CD4-positive, alpha-beta T cell (primary cell): ENCODE measurements around the gene RAD51B. TPM values are rescaled to one million over a fixed set of nuclear protein-coding genes. Genes with fewer than 3 reads are reported as not detected.
A peak's percentile ranks its signal among the peaks of the same experiment; 100 is the strongest.

Experiments used
- ATAC-seq: fragments of 200-7000 bp; cut with Tn5 transposase; one replicate; pipeline ENCODE4 v1.10.0; 2022; ENCODE audit warnings: mild to moderate bottlenecking; ENCODE audit not compliant: poor library complexity
- CTCF ChIA-PET: fragments of 350-600 bp; sonication (Branson Sonifier 250); formaldehyde crosslinking; loops from one replicate; lab custom pipeline; 2021; ENCODE audit warnings: antibody characterized with exemption, inconsistent platforms; lab: Charles Lee
- POLR2A ChIA-PET: fragments of 350-600 bp; sonication (Branson Sonifier 250); formaldehyde crosslinking; loops from one replicate; lab custom pipeline; 2021; ENCODE audit warnings: antibody characterized with exemption, inconsistent platforms; lab: Charles Lee
- DNase-seq, 14 experiments: peaks; one replicate each; pipeline ENCODE4 v3.0.0-alpha.2; 2013 to 2020; ENCODE audit warnings: mixed read lengths in 2 of 14
- H3K27ac ChIP-seq, 2 donors: one replicate each; pipeline versions ENCODE4 v1.5.1 to v1.7.0; 2013; ENCODE audit warnings: low read length in 2 of 2, low read depth in 1 of 2, mild to moderate bottlenecking in 1 of 2
- H3K27me3 ChIP-seq, 2 experiments: 1 replicate in 1 of 2; 2 replicates in 1 of 2; pipeline versions ENCODE4 v1.6.1 to v1.7.0; 2013; ENCODE audit warnings: low read length in 2 of 2, control low read depth in 1 of 2, mild to moderate bottlenecking in 1 of 2, moderate library complexity in 1 of 2; ENCODE audit not compliant: insufficient read depth in 2 of 2, control insufficient read depth in 1 of 2
- H3K36me3 ChIP-seq: one replicate; pipeline ENCODE4 v1.6.1; 2013; ENCODE audit warnings: low read length, control low read depth; ENCODE audit not compliant: insufficient read depth
- H3K4me1 ChIP-seq: one replicate; pipeline ENCODE4 v1.6.1; 2013; ENCODE audit warnings: low read length, control low read depth; ENCODE audit not compliant: insufficient read depth
- H3K4me3 ChIP-seq: one replicate; pipeline ENCODE4 v1.5.1; 2013; ENCODE audit warnings: mild to moderate bottlenecking, low read length, moderate library complexity
- H3K9me3 ChIP-seq, 2 experiments: 1 replicate in 1 of 2; 2 replicates in 1 of 2; pipeline versions ENCODE4 v1.6.1 to v1.7.0; 2013; ENCODE audit warnings: low read length in 2 of 2, mild to moderate bottlenecking in 2 of 2, control low read depth in 1 of 2, moderate library complexity in 1 of 2; ENCODE audit not compliant: control insufficient read depth in 1 of 2, insufficient read depth in 1 of 2
- H3K27ac Mint-ChIP-seq: one replicate; pipeline ENCODE4 v1.8.0; 2020; ENCODE audit warnings: mixed read lengths
- H3K27me3 Mint-ChIP-seq: one replicate; pipeline ENCODE4 v1.8.0; 2021; ENCODE audit warnings: mixed read lengths
- H3K36me3 Mint-ChIP-seq: one replicate; pipeline ENCODE4 v1.8.0; 2021; ENCODE audit warnings: low read depth, mixed read lengths
- H3K4me1 Mint-ChIP-seq: one replicate; pipeline ENCODE4 v1.8.0; 2021; ENCODE audit warnings: low read depth, mixed read lengths
- H3K4me3 Mint-ChIP-seq: one replicate; pipeline ENCODE4 v1.8.0; 2020; ENCODE audit warnings: mild to moderate bottlenecking, mixed read lengths
- H3K9me3 Mint-ChIP-seq: one replicate; pipeline ENCODE4 v1.8.0; 2020; ENCODE audit warnings: mixed read lengths
- CTCF ChIP-seq: fragments of 200-600 bp; IDR thresholded peaks from one replicate; pipeline ENCODE4 v1.8.0; 2022; ENCODE audit warnings: antibody characterized with exemption, mild to moderate bottlenecking
- intact Hi-C, 2 experiments: fragments of 100-400 bp; cut with DNase I in 1 of 2; cut with micrococcal nuclease in 1 of 2; formaldehyde crosslinking; loops; one replicate each; pipeline versions ENCODE4 v1.15.1 to v1.9.0; 2023 to 2025; cut with DNase I, micrococcal nuclease
- total RNA-seq, 174 experiments: library from RNA in 2 of 174; stranded (reverse) in 2 of 174; gene quantifications; one replicate each; pipeline ENCODE4 v1.2.3 and lab custom pipeline; 2021 to 2026

RAD51B gene
- total RNA-seq, 2 experiments from 2014 or later: 18.4 to 20.0 TPM

- Mint-ChIP-seq H3K27ac (no peak overlapping the region), H3K27me3 (no peaks in the 10 kb centered on the region), H3K4me1 (no peaks in the 10 kb centered on the region), H3K9me3 (peaks cover 4% of the 10 kb centered on the region), H3K4me3 (no peak overlapping the region), H3K36me3 (no peaks in the 10 kb centered on the region)
- POLR2A ChIA-PET: interaction anchor here (0.5 to 1.4 kb wide), 3 partner anchors 9 to 48 kb away, joined by 3 to 4 read pairs (median 3); no protein-coding TSS in a partner anchor
- no peak overlapping the region for H3K27ac ChIP-seq
- intact Hi-C loops: no loop called here
- H3K4me1 ChIP-seq: peaks cover 19% of the 10 kb centered on the region
- no peaks in the 10 kb centered on the region for H3K36me3 ChIP-seq
- DNase-seq: peak in 4 of 14 experiments; percentile 16 to 62 (median 26)
- no peaks in the 10 kb centered on the region for H3K27me3 ChIP-seq
- TF ChIP-seq CTCF: no peak
- CTCF ChIA-PET: no interaction called here
- H3K9me3 ChIP-seq: peaks cover 0 to 7% of the 10 kb centered on the region in 2 experiments
- ATAC-seq: peak; percentile 51
- H3K4me3 ChIP-seq: no peak overlapping the region
Observed at GRCh38 chr14:68637106-68638021, 817.8 kb downstream of the RAD51B start.

- no peaks in the 10 kb centered on the region for H3K4me1 Mint-ChIP-seq
- H3K4me3 Mint-ChIP-seq: no peak overlapping the region
- ChIA-PET POLR2A (interaction anchor here (0.5 to 1.4 kb wide), 4 partner anchors 12 to 134 kb away, joined by 3 to 4 read pairs (median 4); no protein-coding TSS in a partner anchor), CTCF (no interaction called here)
- H3K36me3 ChIP-seq: no peaks in the 10 kb centered on the region
- peaks cover 19% of the 10 kb centered on the region for H3K4me1 ChIP-seq
- ATAC-seq (no peak), DNase-seq (no peak)
- H3K4me3 ChIP-seq: no peak overlapping the region
- no peaks in the 10 kb centered on the region for H3K27me3 Mint-ChIP-seq
- no peaks in the 10 kb centered on the region for H3K36me3 Mint-ChIP-seq
- H3K27me3 ChIP-seq: no peaks in the 10 kb centered on the region
- H3K27ac Mint-ChIP-seq: no peak overlapping the region
- H3K9me3 ChIP-seq: peaks cover 0 to 7% of the 10 kb centered on the region in 2 experiments
- intact Hi-C loops: no loop called here
- H3K27ac ChIP-seq: no peak overlapping the region
- H3K9me3 Mint-ChIP-seq: peaks cover 4% of the 10 kb centered on the region
- TF ChIP-seq CTCF: no peak
Observed at GRCh38 chr14:68638141-68638999, 818.8 kb downstream of the RAD51B start.

GRCh38 chr14:68639000-68639757, 819.6 kb downstream of the RAD51B start:
- no peak overlapping the region for H3K4me3 Mint-ChIP-seq

More at GRCh38 chr14:68639000-68639757, 819.6 kb downstream of the RAD51B start:
- no peaks in the 10 kb centered on the region for H3K4me1 Mint-ChIP-seq
- H3K4me3 ChIP-seq: no peak overlapping the region
- no peak overlapping the region for H3K27ac ChIP-seq
- CTCF ChIA-PET: no interaction called here
- POLR2A ChIA-PET: interaction anchor here (1.1 to 1.4 kb wide), 3 partner anchors 13 to 133 kb away, joined by 3 to 4 read pairs (median 4); no protein-coding TSS in a partner anchor
- no peaks in the 10 kb centered on the region for H3K36me3 Mint-ChIP-seq
- H3K27ac Mint-ChIP-seq: no peak overlapping the region
- no peaks in the 10 kb centered on the region for H3K27me3 ChIP-seq
- intact Hi-C loops: no loop called here
- peaks cover 4% of the 10 kb centered on the region for H3K9me3 Mint-ChIP-seq
- no peak for DNase-seq
- TF ChIP-seq CTCF: no peak
- H3K36me3 ChIP-seq: no peaks in the 10 kb centered on the region
- H3K4me1 ChIP-seq: peaks cover 19% of the 10 kb centered on the region
- peaks cover 0 to 7% of the 10 kb centered on the region in 2 experiments for H3K9me3 ChIP-seq
- no peaks in the 10 kb centered on the region for H3K27me3 Mint-ChIP-seq
- no peak for ATAC-seq
